HG03439 (cell line): ENCODE measurements around the gene PLD5.
"Not testable (repeated sequence)": the region's sequence is repeated elsewhere in the genome, so short reads cannot be mapped to it uniquely, and the experiment has no call there.

ENCODE experiments used
- ATAC-seq: cut with Tn5 transposase; IDR thresholded peaks from one replicate; pipeline ENCODE4 v1.9.1; 2021; ENCODE audit warnings: mild to moderate bottlenecking, moderate library complexity; ENCODE audit not compliant: unreplicated experiment

PLD5 gene

GRCh38 chr1:242214455-242214854 lies 310.0 kb downstream of the PLD5 start:
- ATAC-seq = not testable (repeated sequence)

- ATAC-seq = not testable (repeated sequence)
Observed at GRCh38 chr1:242212961-242213360, 311.5 kb downstream of the PLD5 start.

GRCh38 chr1:242212401-242212800 lies 312.1 kb downstream of the PLD5 start:
- no peak for ATAC-seq

GRCh38 chr1:242211254-242212022 lies 313.1 kb downstream of the PLD5 start:
- no peak for ATAC-seq

- not testable (repeated sequence) for ATAC-seq
Observed at GRCh38 chr1:242210316-242210715, 314.2 kb downstream of the PLD5 start.

- no peak for ATAC-seq
Observed at GRCh38 chr1:242209063-242209462, 315.4 kb downstream of the PLD5 start.

GRCh38 chr1:242208021-242208420 lies 316.5 kb downstream of the PLD5 start:
- ATAC-seq = no peak

GRCh38 chr1:242206994-242207393 lies 317.5 kb downstream of the PLD5 start:
- no peak for ATAC-seq

GRCh38 chr1:242205622-242206489 lies 318.6 kb downstream of the PLD5 start:
- no peak for ATAC-seq

- ATAC-seq = no peak
Observed at GRCh38 chr1:242203262-242203661, 321.2 kb downstream of the PLD5 start.

- no peak for ATAC-seq
Observed at GRCh38 chr1:242201090-242201489, 323.4 kb downstream of the PLD5 start.

GRCh38 chr1:242199776-242200458 lies 324.6 kb downstream of the PLD5 start:
- no peak for ATAC-seq

- ATAC-seq = no peak
Observed at GRCh38 chr1:242197907-242198820, 326.3 kb downstream of the PLD5 start.

GRCh38 chr1:242196914-242197313 lies 327.6 kb downstream of the PLD5 start:
- ATAC-seq = no peak

- ATAC-seq = no peak
Observed at GRCh38 chr1:242196101-242196500, 328.4 kb downstream of the PLD5 start.

GRCh38 chr1:242189591-242189990 lies 334.9 kb downstream of the PLD5 start:
- no peak for ATAC-seq

GRCh38 chr1:242187816-242188215 lies 336.7 kb downstream of the PLD5 start:
- ATAC-seq = no peak

GRCh38 chr1:242187171-242187570 lies 337.3 kb downstream of the PLD5 start:
- ATAC-seq = no peak

GRCh38 chr1:242185731-242186130 lies 338.8 kb downstream of the PLD5 start:
- no peak for ATAC-seq

- ATAC-seq = no peak
Observed at GRCh38 chr1:242184955-242185354, 339.5 kb downstream of the PLD5 start.
